ENCODE results near the gene ASPSCR1.
"Not testable (repeated sequence)": the region's sequence is repeated elsewhere in the genome, so short reads cannot be mapped to it uniquely, and the experiment has no call there.

Gene ASPSCR1

GRCh38 chr17:81952792-81953228, 24.6 kb upstream of the ASPSCR1 start:
- DNase-seq = no peak
- WGBS (ENCODE audit: insufficient coverage) = 92% methylated on average over 15 of the region's 16 CpGs

GRCh38 chr17:81953443-81953842, 24.0 kb upstream of the ASPSCR1 start:
- WGBS (ENCODE audit: insufficient coverage) = 67% methylated on average over 3 of the region's 5 CpGs
- DNase-seq; H3K9me3 ChIP-seq (ENCODE audit: control extremely low read depth in 1 of 5, control insufficient read depth in 4 of 5, insufficient read depth in 2 of 5, low read depth in 1 of 5, low read length in 4 of 5): not testable (repeated sequence)

More at GRCh38 chr17:81952792-81953228, 24.6 kb upstream of the ASPSCR1 start:
- CTCF ChIA-PET = interaction anchor here (0.7 to 4.1 kb wide), 7 partner anchors 10 to 85 kb away, joined by 3 to 28 read pairs (median 3); partner anchors contain the start of gene ASPSCR1
- Histone ChIP-seq H3K27me3 (replicated peaks in 2 of 5; ENCODE audit: control insufficient read depth in 4 of 5, insufficient read depth in 5 of 5, low read length in 4 of 5) (peaks cover 0 to 4% (median 0%) of the 10 kb centered on the region in 5 experiments), H3K4me3 (ENCODE audit: control insufficient read depth in 1 of 7, extremely low read depth in 1 of 7, insufficient read depth in 4 of 7, low read depth in 2 of 7, low read length in 6 of 7) (no peak overlapping the region), H3K27ac (ENCODE audit: insufficient read depth in 1 of 2, low read depth in 1 of 2, low read length in 2 of 2, poor library complexity in 1 of 2, severe bottlenecking in 2 of 2) (no peak overlapping the region), H3K36me3 (ENCODE audit: control insufficient read depth in 4 of 4, insufficient read depth in 4 of 4, low read length in 3 of 4) (no peaks in the 10 kb centered on the region), H3K9me3 (ENCODE audit: control extremely low read depth in 1 of 5, control insufficient read depth in 4 of 5, insufficient read depth in 2 of 5, low read depth in 1 of 5, low read length in 4 of 5) (no peaks in the 10 kb centered on the region), H3K4me1 (ENCODE audit: control extremely low read depth in 1 of 4, control insufficient read depth in 4 of 4, insufficient read depth in 4 of 4, low read length in 3 of 4) (peaks cover 0 to 12% (median 4%) of the 10 kb centered on the region in 4 experiments)
- POLR2A ChIA-PET = interaction anchor here (0.9 kb wide), 1 partner anchor 84 kb away, joined by 3 read pairs; no protein-coding TSS in a partner anchor

GRCh38 chr17:81954131-81955057, 23.0 kb upstream of the ASPSCR1 start:
- no peak for DNase-seq
- Histone ChIP-seq H3K4me3 (ENCODE audit: control insufficient read depth in 1 of 7, extremely low read depth in 1 of 7, insufficient read depth in 4 of 7, low read depth in 2 of 7, low read length in 6 of 7) (no peak overlapping the region), H3K36me3 (ENCODE audit: control insufficient read depth in 4 of 4, insufficient read depth in 4 of 4, low read length in 3 of 4) (no peaks in the 10 kb centered on the region), H3K9me3 (ENCODE audit: control extremely low read depth in 1 of 5, control insufficient read depth in 4 of 5, insufficient read depth in 2 of 5, low read depth in 1 of 5, low read length in 4 of 5) (no peaks in the 10 kb centered on the region), H3K27ac (ENCODE audit: insufficient read depth in 1 of 2, low read depth in 1 of 2, low read length in 2 of 2, poor library complexity in 1 of 2, severe bottlenecking in 2 of 2) (no peak overlapping the region), H3K27me3 (replicated peaks in 2 of 5; ENCODE audit: control insufficient read depth in 4 of 5, insufficient read depth in 5 of 5, low read length in 4 of 5) (peaks cover 0 to 20% (median 9%) of the 10 kb centered on the region in 5 experiments), H3K4me1 (ENCODE audit: control extremely low read depth in 1 of 4, control insufficient read depth in 4 of 4, insufficient read depth in 4 of 4, low read length in 3 of 4) (peaks cover 0 to 15% (median 8%) of the 10 kb centered on the region in 4 experiments)
- 89% methylated on average over 16 of the region's 19 CpGs for WGBS (ENCODE audit: insufficient coverage)
- ChIA-PET CTCF (interaction anchor here (0.9 to 4.1 kb wide), 14 partner anchors 8 to 221 kb away, joined by 3 to 28 read pairs (median 3); no protein-coding TSS in a partner anchor), POLR2A (interaction anchor here (0.6 to 0.9 kb wide), 3 partner anchors 12 to 88 kb away, joined by 3 to 7 read pairs (median 3); no protein-coding TSS in a partner anchor)

More at GRCh38 chr17:81953443-81953842, 24.0 kb upstream of the ASPSCR1 start:
- H3K4me3 ChIP-seq (ENCODE audit: control insufficient read depth in 1 of 7, extremely low read depth in 1 of 7, insufficient read depth in 4 of 7, low read depth in 2 of 7, low read length in 6 of 7); H3K27ac ChIP-seq (ENCODE audit: insufficient read depth in 1 of 2, low read depth in 1 of 2, low read length in 2 of 2, poor library complexity in 1 of 2, severe bottlenecking in 2 of 2); H3K36me3 ChIP-seq (ENCODE audit: control insufficient read depth in 4 of 4, insufficient read depth in 4 of 4, low read length in 3 of 4): not testable (repeated sequence)
- POLR2A ChIA-PET = interaction anchor here (0.6 to 0.9 kb wide), 2 partner anchors 84 to 1763 kb away, joined by 3 read pairs; no protein-coding TSS in a partner anchor
- CTCF ChIA-PET = interaction anchor here (1.0 to 4.1 kb wide), 8 partner anchors 9 to 220 kb away, joined by 3 to 28 read pairs (median 4); partner anchors contain the start of gene ASPSCR1
- Histone ChIP-seq H3K27me3 (replicated peaks in 2 of 5; ENCODE audit: control insufficient read depth in 4 of 5, insufficient read depth in 5 of 5, low read length in 4 of 5) (peaks cover 0 to 10% (median 3%) of the 10 kb centered on the region in 5 experiments), H3K4me1 (ENCODE audit: control extremely low read depth in 1 of 4, control insufficient read depth in 4 of 4, insufficient read depth in 4 of 4, low read length in 3 of 4) (peaks cover 0 to 12% (median 4%) of the 10 kb centered on the region in 4 experiments)

- CTCF ChIA-PET = interaction anchor here (0.9 to 4.1 kb wide), 9 partner anchors 9 to 75 kb away, joined by 3 to 28 read pairs (median 3); no protein-coding TSS in a partner anchor
- Histone ChIP-seq H3K27ac (ENCODE audit: insufficient read depth in 1 of 2, low read depth in 1 of 2, low read length in 2 of 2, poor library complexity in 1 of 2, severe bottlenecking in 2 of 2) (no peak overlapping the region), H3K4me1 (ENCODE audit: control extremely low read depth in 1 of 4, control insufficient read depth in 4 of 4, insufficient read depth in 4 of 4, low read length in 3 of 4) (peaks cover 0 to 22% (median 14%) of the 10 kb centered on the region in 4 experiments), H3K9me3 (ENCODE audit: control extremely low read depth in 1 of 5, control insufficient read depth in 4 of 5, insufficient read depth in 2 of 5, low read depth in 1 of 5, low read length in 4 of 5) (no peaks in the 10 kb centered on the region), H3K27me3 (replicated peaks in 2 of 5; ENCODE audit: control insufficient read depth in 4 of 5, insufficient read depth in 5 of 5, low read length in 4 of 5) (peaks cover 0 to 26% (median 9%) of the 10 kb centered on the region in 5 experiments), H3K4me3 (ENCODE audit: control insufficient read depth in 1 of 7, extremely low read depth in 1 of 7, insufficient read depth in 4 of 7, low read depth in 2 of 7, low read length in 6 of 7) (no peak overlapping the region), H3K36me3 (ENCODE audit: control insufficient read depth in 4 of 4, insufficient read depth in 4 of 4, low read length in 3 of 4) (no peaks in the 10 kb centered on the region)
- 97% methylated on average over 15 of the region's 26 CpGs for WGBS (ENCODE audit: insufficient coverage)
- POLR2A ChIA-PET = interaction anchor here (0.6 to 0.9 kb wide), 3 partner anchors 11 to 89 kb away, joined by 3 to 7 read pairs (median 3); no protein-coding TSS in a partner anchor
- no peak for DNase-seq
Measured at GRCh38 chr17:81955058-81955681, 22.3 kb upstream of the ASPSCR1 start.

DNA sequence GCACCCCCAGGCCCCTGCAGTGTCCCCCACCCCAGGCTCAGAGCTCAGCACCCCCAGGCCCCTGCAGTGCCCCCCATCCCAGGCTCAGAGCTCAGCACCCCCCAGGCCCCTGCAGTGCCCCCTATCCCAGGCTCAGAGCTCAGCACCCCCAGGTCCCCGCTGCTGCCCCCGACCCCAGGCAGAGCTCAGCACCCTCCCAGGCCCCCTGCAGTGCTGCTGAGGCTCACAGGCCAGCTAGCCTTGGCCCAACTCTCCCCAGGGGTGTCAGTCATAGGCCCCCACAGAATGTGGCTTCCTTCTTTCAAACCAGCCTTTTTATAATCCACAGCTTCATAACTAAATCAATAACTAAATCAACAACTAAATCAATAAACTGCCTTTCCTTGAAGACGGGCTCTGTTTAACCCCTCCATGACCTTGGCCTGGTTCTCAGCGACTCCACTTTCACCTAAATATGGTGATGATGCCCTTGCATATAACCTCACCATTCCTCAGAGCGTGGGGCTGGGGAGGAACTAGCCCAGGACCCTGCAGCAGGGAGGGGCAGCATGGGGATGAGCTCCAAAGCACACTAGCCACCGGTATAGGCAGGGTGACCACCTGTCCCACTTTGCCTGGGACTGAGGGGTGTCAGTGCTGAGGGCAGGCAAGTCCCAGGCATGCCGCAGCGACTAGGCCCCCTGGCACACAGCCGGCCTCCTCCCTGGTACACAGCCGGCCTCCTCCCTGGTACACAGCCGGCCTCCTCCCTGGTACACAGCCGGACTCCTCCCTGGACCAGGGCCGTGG, 21.5 kb upstream of the ASPSCR1 start:
- CTCF ChIA-PET = interaction anchor here (1.1 to 4.1 kb wide), 7 partner anchors 10 to 74 kb away, joined by 3 to 28 read pairs (median 3); no protein-coding TSS in a partner anchor
- DNase-seq = no peak
- Histone ChIP-seq H3K27me3 (replicated peaks in 2 of 5; ENCODE audit: control insufficient read depth in 4 of 5, insufficient read depth in 5 of 5, low read length in 4 of 5) (peaks cover 0 to 34% (median 9%) of the 10 kb centered on the region in 5 experiments), H3K27ac (ENCODE audit: insufficient read depth in 1 of 2, low read depth in 1 of 2, low read length in 2 of 2, poor library complexity in 1 of 2, severe bottlenecking in 2 of 2) (no peak overlapping the region), H3K4me3 (ENCODE audit: control insufficient read depth in 1 of 7, extremely low read depth in 1 of 7, insufficient read depth in 4 of 7, low read depth in 2 of 7, low read length in 6 of 7) (no peak overlapping the region), H3K36me3 (ENCODE audit: control insufficient read depth in 4 of 4, insufficient read depth in 4 of 4, low read length in 3 of 4) (no peaks in the 10 kb centered on the region), H3K9me3 (ENCODE audit: control extremely low read depth in 1 of 5, control insufficient read depth in 4 of 5, insufficient read depth in 2 of 5, low read depth in 1 of 5, low read length in 4 of 5) (no peaks in the 10 kb centered on the region), H3K4me1 (ENCODE audit: control extremely low read depth in 1 of 4, control insufficient read depth in 4 of 4, insufficient read depth in 4 of 4, low read length in 3 of 4) (peaks cover 0 to 28% (median 19%) of the 10 kb centered on the region in 4 experiments)
- POLR2A ChIA-PET = no interaction called here
- WGBS (ENCODE audit: insufficient coverage) = 100% methylated on average over 7 of the region's 13 CpGs

Data from common myeloid progenitor, CD34-positive (primary cell).